Activated naive CD4-positive, alpha-beta T cell treated with Interleukin-2 at 50 U/mL for 16 hours (primary cell): ENCODE results near the gene GFRAL.
"Not testable (repeated sequence)": the region's sequence is repeated elsewhere in the genome, so short reads cannot be mapped to it uniquely, and the experiment has no call there.

Source experiments
- DNase-seq: peaks from one replicate; pipeline ENCODE4 v3.0.0-alpha.2; 2020

GFRAL gene

GRCh38 chr6:55327169-55327568 lies at the start of gene GFRAL:
GFRAL (plus strand) TSS chr6:55327469; CDS start chr6:55327555, 86 bp downstream.
- DNase-seq, result no peak

GRCh38 chr6:55277646-55278045 lies 49.6 kb upstream of the GFRAL start:
- no peak for DNase-seq

- no peak for DNase-seq
Observed at GRCh38 chr6:55281215-55281614, 46.1 kb upstream of the GFRAL start.

- no peak for DNase-seq
Observed at GRCh38 chr6:55282115-55282514, 45.2 kb upstream of the GFRAL start.

- no peak for DNase-seq
Observed at GRCh38 chr6:55286824-55287223, 40.4 kb upstream of the GFRAL start.

- DNase-seq, result no peak
Observed at GRCh38 chr6:55290736-55291135, 36.5 kb upstream of the GFRAL start.

- DNase-seq, result no peak
Observed at GRCh38 chr6:55293116-55293515, 34.2 kb upstream of the GFRAL start.

- DNase-seq, result not testable (repeated sequence)
Observed at GRCh38 chr6:55297214-55297613, 30.1 kb upstream of the GFRAL start.

- no peak for DNase-seq
Observed at GRCh38 chr6:55299286-55299985, 27.8 kb upstream of the GFRAL start.

- DNase-seq, result no peak
Observed at GRCh38 chr6:55304747-55305146, 22.5 kb upstream of the GFRAL start.

GRCh38 chr6:55319961-55320695 lies 7.1 kb upstream of the GFRAL start:
- no peak for DNase-seq

GRCh38 chr6:55320696-55321086 lies 6.6 kb upstream of the GFRAL start:
- no peak for DNase-seq

GRCh38 chr6:55377150-55377549 lies 49.9 kb downstream of the GFRAL start:
- no peak for DNase-seq

- DNase-seq, result no peak
Observed at GRCh38 chr6:55379471-55379870, 52.2 kb downstream of the GFRAL start.

GRCh38 chr6:55379895-55380294 lies 52.6 kb downstream of the GFRAL start:
- no peak for DNase-seq

GRCh38 chr6:55388211-55388610 lies 60.9 kb downstream of the GFRAL start:
- no peak for DNase-seq

- no peak for DNase-seq
Observed at GRCh38 chr6:55395871-55396270, 68.6 kb downstream of the GFRAL start.

GRCh38 chr6:55397986-55398385 lies 70.7 kb downstream of the GFRAL start:
- no peak for DNase-seq

GRCh38 chr6:55399351-55399750 lies 72.1 kb downstream of the GFRAL start:
- DNase-seq, result no peak

GRCh38 chr6:55405474-55406235 lies 78.4 kb downstream of the GFRAL start:
- no peak for DNase-seq

GRCh38 chr6:55410674-55411073 lies 83.4 kb downstream of the GFRAL start:
- no peak for DNase-seq

- DNase-seq, result no peak
Observed at GRCh38 chr6:55423933-55424332, 96.7 kb downstream of the GFRAL start.

- no peak for DNase-seq
Observed at GRCh38 chr6:55433446-55434130, 106.3 kb downstream of the GFRAL start.
